Measurements from ENCODE around the gene LRRC47. TPM values are rescaled to one million over a fixed set of nuclear protein-coding genes. Genes with fewer than 3 reads are reported as not detected.
"Not testable (repeated sequence)": the region's sequence is repeated elsewhere in the genome, so short reads cannot be mapped to it uniquely, and the experiment has no call there.

Gene LRRC47
- total RNA-seq, 1 donor from 2014 or later: 57.2 TPM

DNA sequence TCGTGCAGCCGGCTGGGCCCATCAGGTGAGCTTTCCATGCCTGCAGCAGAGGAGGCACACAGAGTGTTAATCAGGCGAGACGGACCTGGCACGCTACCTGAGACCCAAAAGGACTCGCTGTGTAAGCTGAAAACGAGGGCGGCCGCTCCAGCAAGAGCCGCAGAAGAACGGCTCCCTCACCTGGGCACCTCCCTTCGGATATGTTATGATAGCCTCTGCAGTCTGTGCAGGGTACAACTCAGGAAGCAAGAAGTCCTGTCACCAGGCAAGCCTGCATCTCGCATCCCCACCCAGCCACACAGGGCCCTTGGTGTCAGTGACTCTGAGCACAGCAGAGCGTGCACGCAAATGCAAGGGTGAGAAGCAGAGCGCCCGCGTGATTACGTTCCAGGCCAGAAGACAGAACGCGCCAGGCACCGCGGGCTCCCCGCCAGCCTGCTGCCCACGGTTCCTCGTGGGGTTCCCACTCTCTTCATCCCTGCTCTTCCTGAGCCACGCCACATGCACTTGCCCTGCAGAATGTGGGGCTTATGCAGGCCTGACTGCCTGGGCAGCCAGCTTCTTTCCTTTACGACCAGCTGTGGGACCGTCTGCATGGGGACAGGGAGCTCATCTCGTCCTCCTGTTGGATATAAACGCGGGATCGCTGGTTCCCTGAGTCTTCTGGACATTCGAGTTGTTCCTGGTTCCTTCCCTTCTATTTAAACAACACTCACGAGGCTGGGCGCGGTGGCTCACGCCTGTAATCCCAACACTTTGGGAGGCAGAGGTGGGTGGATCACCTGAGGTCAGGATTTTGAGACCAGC is 20.2 kb upstream of the LRRC47 start:
- DNase-seq (ENCODE audit: low read depth): no peak

DNA sequence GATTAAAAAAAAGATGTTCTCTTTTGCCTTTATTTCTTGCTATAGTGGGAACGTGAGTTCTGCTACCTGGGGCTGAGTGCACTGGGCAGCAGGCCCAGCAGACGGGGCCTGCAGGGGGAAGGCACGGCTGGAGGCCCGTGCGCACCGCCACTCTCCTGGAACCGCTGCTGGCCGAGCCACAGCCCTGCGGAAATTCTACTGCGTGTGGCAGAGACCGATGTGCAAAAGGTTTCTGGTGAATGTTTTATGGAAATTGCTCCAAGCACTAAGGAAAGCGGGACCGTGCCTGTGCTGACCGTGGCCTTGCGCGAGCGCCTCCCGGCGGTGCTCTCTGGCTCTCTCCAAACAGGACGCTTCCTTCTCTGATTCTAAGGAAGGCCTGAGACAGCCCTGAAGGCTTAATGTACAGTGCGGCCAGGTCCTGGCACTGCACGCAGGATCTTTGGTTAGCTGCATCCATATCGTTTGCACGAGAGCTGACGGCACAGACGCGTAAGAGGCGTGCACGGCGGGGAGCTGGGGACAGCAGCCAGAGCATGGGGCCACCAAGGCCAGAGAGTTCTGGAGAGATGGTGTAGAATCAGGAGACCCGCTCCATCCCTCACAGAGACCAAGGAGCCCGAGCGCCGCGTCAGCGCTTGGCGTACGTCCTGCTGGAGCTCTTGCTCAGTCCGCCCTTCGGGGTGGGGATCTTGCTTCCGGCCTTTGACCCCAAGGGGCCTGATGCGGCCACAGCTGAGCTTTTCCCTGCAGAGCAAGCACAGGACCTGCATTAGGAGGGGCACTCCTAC is 18.7 kb upstream of the LRRC47 start:
- DNase-seq (ENCODE audit: low read depth): no peak

DNA sequence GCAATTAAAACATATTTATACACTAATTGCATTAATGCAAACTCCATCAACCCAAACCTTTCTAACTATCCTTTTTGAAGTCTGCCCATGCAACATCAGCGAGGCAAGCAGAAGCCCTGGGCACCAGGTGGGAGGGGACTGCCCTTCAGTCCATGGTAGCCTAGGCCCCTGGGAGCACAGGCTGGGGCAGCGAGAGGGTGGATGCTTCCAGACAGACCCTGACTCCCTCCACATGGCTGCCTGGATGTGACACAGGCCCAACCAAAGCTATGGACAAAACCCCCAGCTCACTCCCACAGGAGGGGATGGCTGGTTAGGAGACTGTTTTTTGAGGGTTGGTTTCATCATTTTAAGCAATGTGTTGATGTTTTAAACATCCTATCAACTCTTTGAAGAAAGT is 17.8 kb upstream of the LRRC47 start:
- no peak for DNase-seq (ENCODE audit: low read depth)

DNA sequence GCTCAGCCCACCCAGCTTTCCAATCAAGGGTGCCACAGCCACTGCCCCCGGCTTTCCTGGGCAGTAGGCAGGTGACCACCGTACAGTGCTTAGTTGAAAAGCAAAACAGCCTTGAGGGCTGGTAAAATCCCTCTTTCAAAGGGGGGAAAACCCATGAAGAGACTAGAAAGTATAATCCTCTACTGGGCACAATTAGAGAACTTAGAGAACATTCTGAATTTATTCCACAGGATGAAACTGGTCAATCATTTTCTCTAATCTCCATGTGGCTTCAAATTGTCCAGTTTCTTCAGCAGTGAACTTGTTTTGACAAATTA is 15.3 kb upstream of the LRRC47 start:
- no peak for DNase-seq (ENCODE audit: low read depth)

DNA sequence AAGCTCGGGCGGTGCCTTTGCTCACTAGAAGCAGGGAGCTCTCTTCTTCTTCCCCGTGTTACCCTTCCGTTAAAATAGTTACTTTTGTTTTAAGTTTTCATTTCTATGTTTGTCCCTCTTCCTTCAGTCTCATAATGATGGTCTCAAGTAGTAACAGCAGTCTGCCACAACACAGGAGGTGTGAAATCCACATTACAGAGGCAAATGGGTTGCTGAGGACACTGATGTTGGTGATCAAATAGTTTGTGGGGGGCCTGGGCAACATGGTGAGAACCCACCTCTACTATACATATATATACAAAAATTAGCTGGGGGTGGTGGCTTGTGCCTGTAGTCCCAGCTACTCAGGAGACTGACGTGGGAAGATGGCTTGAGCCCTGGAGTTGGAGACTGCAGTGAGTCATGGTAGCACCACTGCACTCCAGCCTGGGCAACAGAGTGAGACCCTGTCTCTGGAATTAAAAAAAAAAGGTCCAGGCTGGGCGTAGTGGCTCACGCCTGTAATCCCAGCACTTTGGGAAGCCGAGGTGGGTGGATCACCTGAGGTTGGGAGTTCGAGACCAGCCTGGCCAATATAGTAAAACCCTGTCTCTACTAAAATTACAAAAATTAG is 14.0 kb upstream of the LRRC47 start:
- not testable (repeated sequence) for DNase-seq (ENCODE audit: low read depth)

DNA sequence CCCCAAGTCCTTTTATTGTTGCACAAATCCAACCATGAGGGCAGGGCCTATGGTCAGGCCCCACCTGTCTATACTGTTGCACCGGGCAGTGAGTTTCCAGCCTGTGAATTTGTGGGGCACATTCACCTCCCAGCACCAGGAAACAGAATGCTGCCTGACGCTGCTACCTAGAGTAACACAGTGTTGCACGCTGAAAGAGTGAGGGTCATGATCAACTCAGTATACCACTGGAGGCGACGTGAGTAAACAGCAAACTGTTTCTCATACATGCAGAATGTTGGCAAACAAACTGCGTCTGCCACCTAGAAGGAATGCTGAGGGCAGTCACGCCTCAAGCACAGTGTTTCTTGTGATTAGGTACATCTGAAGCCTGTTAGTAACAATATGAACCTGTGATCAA is 13.4 kb upstream of the LRRC47 start:
- no peak for DNase-seq (ENCODE audit: low read depth)

DNA sequence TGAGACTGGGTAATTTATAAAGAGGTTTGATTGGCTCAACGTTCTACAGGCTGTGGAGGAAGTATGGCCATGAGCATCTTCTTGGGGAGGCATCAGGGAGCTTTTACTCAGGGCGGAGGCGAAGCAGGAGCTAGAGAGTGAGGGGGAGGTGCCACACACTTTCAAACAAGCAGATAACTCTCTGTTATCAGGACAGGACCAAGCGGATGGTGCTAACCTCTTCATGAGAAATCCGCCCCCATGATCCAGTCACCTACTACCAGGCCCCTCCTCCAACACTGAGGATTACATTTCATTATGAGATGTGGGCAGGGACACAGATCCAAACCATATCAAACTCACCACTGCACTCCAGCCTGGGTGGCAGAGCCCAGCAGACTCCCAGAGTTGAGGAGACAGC is 11.5 kb upstream of the LRRC47 start:
- DNase-seq (ENCODE audit: low read depth): no peak

DNA sequence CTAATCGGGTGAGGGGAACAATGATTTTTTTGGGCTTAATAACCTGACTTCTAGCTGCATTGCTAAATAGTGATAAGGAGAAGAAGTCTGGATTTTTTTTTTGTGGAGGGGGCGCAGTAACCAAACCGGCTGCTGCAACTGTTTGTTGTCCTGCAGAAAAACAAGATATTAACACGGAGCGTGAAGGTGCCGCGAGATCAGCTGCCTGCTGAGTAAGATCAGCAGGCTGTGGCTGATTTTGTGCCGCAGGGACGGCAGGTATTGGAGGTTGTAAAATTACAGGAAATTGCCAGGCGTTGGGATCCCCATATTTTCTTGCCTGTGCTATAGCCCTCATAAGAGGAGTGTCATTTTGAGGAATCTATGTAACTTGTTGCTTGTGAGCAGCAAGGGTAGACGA is 8.7 kb upstream of the LRRC47 start:
- no peak for DNase-seq (ENCODE audit: low read depth)

DNA sequence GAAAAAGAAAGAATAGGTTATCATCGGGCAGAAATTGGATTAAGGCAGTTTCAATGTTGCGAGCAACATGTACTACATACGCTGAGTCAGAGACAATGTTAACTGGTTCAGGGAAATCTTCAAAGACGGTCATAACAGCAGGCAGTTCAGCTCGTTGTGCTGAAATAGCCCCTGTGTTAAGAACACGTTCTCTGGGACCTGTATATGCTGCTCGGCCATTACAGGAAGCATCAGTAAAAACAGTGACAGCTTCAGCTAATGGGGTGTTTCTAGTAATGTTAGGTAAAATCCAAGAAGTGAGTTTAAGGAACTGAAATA is 8.3 kb upstream of the LRRC47 start:
- not testable (repeated sequence) for DNase-seq (ENCODE audit: low read depth)

DNA sequence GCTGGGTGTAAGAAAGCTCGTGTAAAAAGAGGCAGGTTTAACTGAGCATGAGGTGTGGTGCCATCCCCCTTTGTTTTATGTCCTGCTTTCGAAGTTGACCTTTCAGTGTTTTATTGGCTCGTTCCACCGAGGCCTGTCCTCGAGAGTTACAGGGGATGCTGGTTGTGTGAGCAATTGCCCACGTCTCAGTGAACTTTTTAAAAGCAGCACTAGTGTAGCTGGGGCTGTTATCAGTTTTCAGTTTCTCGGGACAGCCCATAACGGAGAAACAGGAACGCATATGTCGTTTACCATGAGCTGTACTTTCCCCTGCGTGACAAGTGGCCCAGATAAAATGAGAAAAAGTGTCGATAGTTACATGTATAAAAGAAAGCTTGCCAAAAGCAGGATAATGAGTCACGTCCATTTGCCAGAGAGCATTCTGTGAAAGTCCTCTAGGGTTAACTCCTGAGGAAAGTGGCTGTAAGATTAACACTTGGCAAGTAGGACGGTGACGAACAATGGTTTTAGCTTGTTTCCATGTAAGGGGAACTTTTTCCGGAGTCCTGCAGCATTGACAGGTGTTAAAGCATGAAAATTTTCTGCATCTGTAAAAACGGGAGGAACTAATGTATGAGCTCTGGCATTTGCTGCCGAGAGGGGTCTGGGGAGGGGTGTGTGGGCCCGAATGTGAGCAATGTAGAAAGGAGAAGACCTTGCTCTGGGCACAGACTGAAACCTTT is 7.8 kb upstream of the LRRC47 start:
- peak; percentile 35 for DNase-seq (ENCODE audit: low read depth)

DNA sequence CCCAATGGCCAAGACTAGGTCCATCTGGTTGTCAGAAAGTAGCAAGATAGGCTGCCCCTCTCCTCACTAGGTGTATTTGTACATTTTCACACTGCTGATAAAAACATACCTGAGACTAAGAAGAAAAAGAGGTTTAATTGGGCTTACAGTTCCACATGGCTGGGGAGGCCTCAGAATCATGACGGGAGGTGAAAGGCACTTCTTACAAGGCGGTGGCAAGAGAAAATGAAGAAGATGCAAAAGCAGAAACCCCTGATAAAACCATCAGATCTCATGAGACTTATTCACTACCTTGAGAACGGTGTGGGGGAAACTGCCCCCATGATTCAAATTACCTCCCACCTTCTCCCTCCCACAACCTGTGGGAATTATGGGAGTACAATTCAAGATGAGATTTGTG is 4.5 kb upstream of the LRRC47 start:
- not testable (repeated sequence) for DNase-seq (ENCODE audit: low read depth)

DNA sequence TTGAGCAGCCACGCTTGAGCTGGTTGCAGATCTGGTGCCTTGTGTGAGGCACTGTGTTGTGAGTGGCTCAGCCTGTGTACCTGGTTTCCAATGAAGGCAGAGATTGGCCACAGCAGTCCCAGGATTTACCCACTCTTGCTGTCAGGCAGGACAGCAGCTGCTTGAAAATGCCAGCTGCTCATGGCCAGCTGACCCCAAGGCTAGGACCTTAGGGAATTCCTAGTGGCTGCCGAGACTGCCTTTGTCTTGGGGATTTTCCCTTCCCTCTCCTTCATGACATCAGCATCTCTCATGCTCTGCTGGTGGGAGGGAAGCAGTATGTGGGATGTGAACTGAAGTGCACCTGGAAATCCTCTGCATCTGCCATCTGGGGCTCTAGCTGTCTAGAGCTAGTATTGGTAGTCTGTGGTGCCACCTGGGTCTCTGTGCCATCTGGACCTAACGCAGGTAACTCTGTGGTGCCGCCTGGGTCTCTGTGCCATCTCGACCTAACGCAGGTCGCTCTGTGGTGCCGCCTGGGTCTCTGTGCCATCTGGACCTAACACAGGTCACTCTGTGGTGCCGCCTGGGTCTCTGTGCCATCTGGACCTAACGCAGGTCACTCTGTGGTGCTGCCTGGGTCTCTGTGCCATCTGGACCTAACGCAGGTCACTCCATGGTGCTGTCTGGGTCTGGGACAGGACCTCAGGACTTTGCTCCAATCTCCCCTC is 3.8 kb upstream of the LRRC47 start:
- DNase-seq (ENCODE audit: low read depth): peak; percentile 96

DNA sequence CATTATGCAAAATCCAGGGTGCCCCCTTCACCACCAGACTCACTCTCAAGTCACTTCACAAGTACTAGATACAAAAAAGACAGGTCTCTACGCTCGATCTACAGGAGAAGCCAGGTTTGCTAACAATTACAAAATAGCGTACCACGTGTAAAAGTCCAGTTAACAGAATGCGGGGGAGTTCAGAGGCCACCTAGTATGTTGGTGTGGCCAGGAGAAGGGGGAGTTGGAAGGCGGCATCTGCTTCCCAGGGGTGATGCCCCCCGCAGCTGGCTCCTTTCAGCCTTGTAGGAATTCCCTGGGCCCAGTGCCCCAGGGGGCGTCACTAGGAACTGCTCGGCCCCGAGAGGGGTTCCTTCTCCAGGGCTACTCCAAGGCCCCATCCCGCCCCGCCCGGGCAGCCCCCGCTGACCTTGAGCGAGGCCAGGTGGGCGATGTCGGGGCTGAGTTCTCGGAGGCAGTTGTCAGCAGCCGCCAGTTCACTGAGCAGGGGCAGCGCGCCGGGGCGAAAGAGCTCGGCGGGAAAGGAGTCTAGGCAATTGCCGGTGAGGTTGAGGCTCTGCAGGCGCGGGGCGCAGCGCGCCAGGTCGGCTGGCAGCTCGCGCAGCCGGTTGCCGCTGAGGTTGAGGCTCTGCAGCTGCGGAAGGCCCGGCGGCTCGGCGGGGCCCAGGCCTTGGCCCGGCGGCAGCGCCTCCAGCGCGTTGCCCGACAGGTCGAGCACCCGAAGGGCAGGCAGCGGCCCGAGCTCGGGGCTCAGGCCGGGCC is 664 bp downstream of the LRRC47 start:
- DNase-seq (ENCODE audit: low read depth): no peak

DNA sequence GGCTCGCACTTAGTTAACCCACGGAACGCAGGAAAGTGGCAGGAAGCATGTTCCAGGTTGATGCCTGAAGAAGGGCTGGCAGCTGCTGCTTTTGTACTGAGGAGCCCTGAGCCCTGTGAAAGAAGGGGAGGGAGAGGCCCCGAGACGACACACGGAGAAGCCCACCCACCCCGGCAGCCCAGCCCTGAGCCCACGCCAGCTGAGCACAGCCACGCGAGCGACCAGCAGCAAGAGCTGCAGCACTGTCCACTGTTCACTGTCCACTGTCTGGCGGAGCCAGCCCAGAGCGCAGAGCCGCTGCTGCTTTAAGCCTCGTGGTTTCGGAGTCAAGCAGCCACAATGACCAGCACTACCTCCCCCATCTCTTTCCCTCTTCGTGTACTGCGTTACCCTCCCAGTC is 5.3 kb downstream of the LRRC47 start:
- DNase-seq (ENCODE audit: low read depth): no peak

DNA sequence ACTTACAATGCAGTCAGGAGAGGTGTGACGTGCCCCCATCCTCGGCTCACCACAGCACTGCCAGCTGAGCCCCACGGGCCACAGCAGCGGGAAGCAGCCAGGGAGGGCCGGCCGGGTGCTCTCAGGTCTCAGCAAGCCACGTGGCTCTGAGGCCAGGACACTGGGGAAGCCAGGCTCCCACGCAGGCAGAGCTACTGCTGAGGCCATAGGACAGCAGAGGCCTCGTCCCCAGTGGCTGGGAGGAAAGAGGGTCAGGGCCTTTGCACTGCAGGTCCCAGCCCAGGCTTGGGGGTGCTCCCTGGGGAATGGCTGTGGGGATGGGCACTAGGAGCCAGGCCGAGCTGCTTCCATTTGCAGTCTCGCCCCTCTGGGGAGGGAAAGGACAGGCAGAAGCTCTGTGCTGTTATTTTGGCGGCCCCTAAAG is 5.8 kb downstream of the LRRC47 start:
- no peak for DNase-seq (ENCODE audit: low read depth)

DNA sequence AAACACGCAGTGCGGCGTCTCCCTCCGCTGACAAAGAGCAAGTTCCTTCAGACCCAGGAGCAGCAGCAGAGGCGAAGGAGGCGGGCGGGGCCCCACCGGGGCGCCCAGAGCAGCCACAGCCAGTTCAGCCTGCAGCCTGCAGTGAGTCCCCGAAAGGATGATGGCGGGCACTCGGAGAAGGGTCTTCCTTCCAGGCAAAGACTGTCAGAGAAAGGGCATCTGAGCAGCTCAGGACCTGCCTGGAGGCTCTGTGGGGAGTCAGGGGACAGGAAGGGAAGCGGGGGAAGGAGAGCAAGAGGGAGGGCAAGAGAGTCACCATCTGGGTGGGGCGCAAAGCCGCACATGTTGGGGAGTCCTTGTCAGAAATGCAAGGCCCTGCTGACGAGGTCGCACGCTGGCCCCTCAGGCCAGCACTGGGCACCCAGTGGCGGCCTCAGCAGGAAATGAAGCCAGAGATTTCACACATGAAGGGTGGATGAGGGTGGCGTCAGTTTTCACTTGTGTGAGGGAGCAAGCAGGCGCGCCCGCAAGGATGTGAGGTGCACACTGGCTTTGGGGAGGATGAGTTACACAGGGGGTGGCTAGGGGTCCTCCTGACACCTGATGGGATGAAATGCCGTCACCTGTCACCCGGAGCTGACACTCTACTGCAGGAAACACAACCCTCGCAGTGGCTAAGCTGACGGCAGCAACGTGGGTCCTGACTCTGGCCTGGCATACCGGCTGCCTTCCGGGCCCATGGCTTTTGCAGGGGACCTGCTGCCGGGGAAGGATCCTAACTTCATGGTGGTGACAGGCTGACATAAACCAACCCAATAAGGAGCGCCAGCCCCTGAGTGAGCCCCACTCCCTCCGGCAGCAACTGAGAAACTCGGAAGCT is 6.6 kb downstream of the LRRC47 start:
- no peak for DNase-seq (ENCODE audit: low read depth)

DNA sequence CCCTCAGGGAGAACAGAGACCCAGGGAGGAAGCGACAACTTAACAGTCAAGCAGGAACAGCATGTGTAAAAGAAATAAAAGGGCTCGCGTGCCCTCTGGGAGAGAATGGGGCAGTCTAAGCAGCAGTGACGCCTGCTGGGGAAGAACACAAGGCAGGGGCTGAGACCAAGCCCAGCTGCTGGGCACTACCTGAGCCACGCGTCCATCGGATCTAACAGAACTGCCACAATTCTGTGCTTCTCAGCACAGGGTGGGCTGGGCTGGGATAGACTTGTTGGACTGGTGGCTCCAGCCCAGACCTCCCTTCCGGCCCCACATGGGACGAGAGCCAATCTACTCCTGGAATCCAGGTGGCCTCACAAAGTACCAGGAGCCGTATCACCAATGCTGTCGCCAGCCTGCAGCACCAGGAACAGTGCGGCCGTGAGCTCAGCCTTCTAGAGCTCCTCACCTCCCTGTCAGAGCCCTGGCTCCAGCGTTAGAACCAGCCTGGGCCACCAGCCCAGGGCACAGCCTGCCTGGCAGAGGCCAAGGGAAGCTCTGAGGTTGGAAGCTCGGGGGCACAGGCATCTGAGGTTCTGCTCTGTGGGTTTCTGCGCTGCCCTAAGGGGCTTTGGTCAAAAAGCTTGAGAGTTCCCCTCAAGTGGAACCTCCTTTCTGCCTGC is 7.4 kb downstream of the LRRC47 start:
- DNase-seq (ENCODE audit: low read depth): no peak

DNA sequence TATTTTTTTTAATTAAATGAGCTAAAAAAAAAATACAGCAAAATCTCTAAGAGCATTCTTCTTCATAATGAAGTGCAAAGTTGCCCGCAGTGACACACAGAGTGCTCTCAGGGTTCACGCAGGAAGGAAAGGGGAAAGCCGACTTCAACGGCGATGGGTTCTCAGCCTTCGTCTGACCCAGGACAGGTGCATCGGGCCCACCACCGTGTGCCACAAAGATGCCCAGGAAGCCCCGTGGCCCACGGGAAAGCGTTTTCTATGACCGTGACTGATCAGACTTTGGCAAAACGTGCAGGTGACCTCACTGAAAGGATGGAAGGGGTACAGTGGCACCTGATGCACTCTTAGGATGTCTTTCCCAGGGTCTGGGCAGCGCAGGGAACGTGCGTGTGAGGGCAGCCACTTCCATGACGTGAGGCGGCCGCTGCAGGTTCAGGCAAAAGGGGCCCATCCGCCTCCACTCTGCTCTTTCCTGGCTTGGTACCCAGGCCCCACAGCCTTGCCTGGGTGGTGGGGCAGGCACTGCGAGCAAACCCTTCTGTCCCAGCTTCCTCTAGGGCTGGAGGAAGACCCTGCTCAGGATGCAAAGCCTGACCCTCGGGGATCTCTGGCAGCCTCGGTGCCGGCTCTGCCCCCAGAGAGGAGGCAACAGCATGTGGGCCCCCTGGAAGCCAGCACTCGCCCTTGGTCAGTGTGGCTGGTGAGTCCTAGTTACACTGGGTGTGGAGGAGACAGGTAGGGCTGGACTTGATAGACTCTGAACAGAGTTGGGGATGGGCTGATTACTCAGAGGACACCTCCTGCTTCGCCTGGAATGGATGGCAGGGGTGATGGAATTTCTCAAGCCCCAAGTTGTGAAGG is 8.3 kb downstream of the LRRC47 start:
- DNase-seq (ENCODE audit: low read depth): no peak
